HG02970 (cell line): ENCODE measurements around the gene UBE2D2.
"Not testable (repeated sequence)": the region's sequence is repeated elsewhere in the genome, so short reads cannot be mapped to it uniquely, and the experiment has no call there.

Experiments used
- ATAC-seq: cut with Tn5 transposase; IDR thresholded peaks from one replicate; pipeline ENCODE4 v1.9.1; 2021; ENCODE audit warnings: mild to moderate bottlenecking, moderate library complexity, moderate number of reproducible peaks; ENCODE audit not compliant: unreplicated experiment, low FRiP score

Gene UBE2D2

GRCh38 chr5:139578325-139578724 is 17.2 kb downstream of the UBE2D2 start:
- ATAC-seq = no peak

GRCh38 chr5:139582181-139582580 is 21.0 kb downstream of the UBE2D2 start:
- ATAC-seq = not testable (repeated sequence)

- ATAC-seq = no peak
These were observed 23.0 kb downstream of the UBE2D2 start for GRCh38 chr5:139584137-139584536.

GRCh38 chr5:139588116-139588515 is 27.0 kb downstream of the UBE2D2 start:
- not testable (repeated sequence) for ATAC-seq

- no peak for ATAC-seq
These were observed 27.8 kb downstream of the UBE2D2 start for GRCh38 chr5:139588962-139589361.

GRCh38 chr5:139592289-139592688 is 31.1 kb downstream of the UBE2D2 start:
- ATAC-seq = no peak

- ATAC-seq = not testable (repeated sequence)
These were observed 31.9 kb downstream of the UBE2D2 start for GRCh38 chr5:139593076-139593475.

- no peak for ATAC-seq
These were observed 32.7 kb downstream of the UBE2D2 start for GRCh38 chr5:139593716-139594319.

- no peak for ATAC-seq
These were observed 36.0 kb downstream of the UBE2D2 start for GRCh38 chr5:139597134-139597533.

- not testable (repeated sequence) for ATAC-seq
These were observed 37.4 kb downstream of the UBE2D2 start for GRCh38 chr5:139598601-139598965.

- ATAC-seq = no peak
These were observed 39.3 kb downstream of the UBE2D2 start for GRCh38 chr5:139600336-139600949.

- ATAC-seq = no peak
These were observed 40.3 kb downstream of the UBE2D2 start for GRCh38 chr5:139601429-139601828.

- not testable (repeated sequence) for ATAC-seq
These were observed 40.8 kb downstream of the UBE2D2 start for GRCh38 chr5:139601948-139602347.

- ATAC-seq = no peak
These were observed 44.7 kb downstream of the UBE2D2 start for GRCh38 chr5:139605887-139606286.

- ATAC-seq = no peak
These were observed 50.8 kb downstream of the UBE2D2 start for GRCh38 chr5:139611703-139612584.

GRCh38 chr5:139619861-139620260 is 58.7 kb downstream of the UBE2D2 start:
- ATAC-seq = no peak

GRCh38 chr5:139625398-139625797 is 64.3 kb downstream of the UBE2D2 start:
- ATAC-seq = not testable (repeated sequence)

GRCh38 chr5:139630855-139631254 is 69.7 kb downstream of the UBE2D2 start:
- no peak for ATAC-seq

- ATAC-seq = no peak
These were observed 70.5 kb downstream of the UBE2D2 start for GRCh38 chr5:139631520-139632165.

GRCh38 chr5:139633295-139634027 is 72.3 kb downstream of the UBE2D2 start:
- ATAC-seq = no peak
